Upper lobe of right lung (tissue), 1 donor: Measurements from ENCODE around the gene CMTM8. TPM values are rescaled to one million over a fixed set of nuclear protein-coding genes. Genes with fewer than 3 reads are reported as not detected.

ENCODE experiments used
- ATAC-seq: fragments of 200-7000 bp; cut with Tn5 transposase; one replicate; pipeline ENCODE4 v1.9.1; 2020; ENCODE audit warnings: mild to moderate bottlenecking, moderate library complexity
- DNase-seq: peaks from one replicate; pipeline ENCODE4 v3.0.0-alpha.2; 2020
- H3K27ac ChIP-seq: fragments of 200-600 bp; one replicate; pipeline ENCODE4 v1.8.0; 2022
- H3K27me3 ChIP-seq: fragments of 200-600 bp; one replicate; pipeline ENCODE4 v1.8.0; 2022; ENCODE audit warnings: mild to moderate bottlenecking
- H3K36me3 ChIP-seq: fragments of 200-600 bp; one replicate; pipeline ENCODE4 v1.8.0; 2022
- H3K4me1 ChIP-seq: fragments of 200-600 bp; one replicate; pipeline ENCODE4 v1.8.0; 2022
- H3K4me3 ChIP-seq: fragments of 200-600 bp; one replicate; pipeline ENCODE4 v1.8.0; 2022; ENCODE audit warnings: mild to moderate bottlenecking
- H3K9me3 ChIP-seq: fragments of 200-600 bp; one replicate; pipeline ENCODE4 v1.8.0; 2022
- CTCF ChIP-seq: fragments of 200-600 bp; IDR thresholded peaks from one replicate; pipeline ENCODE4 v1.8.0; 2022; ENCODE audit warnings: antibody characterized with exemption
- intact Hi-C: fragments of 100-400 bp; cut with DNase I; formaldehyde crosslinking; loops from one replicate; pipeline ENCODE4 v1.11.0; 2022
- total RNA-seq: library from RNA; stranded (reverse); fragmentation: NEBNext Ultra II Directional; extraction: Animal tissue kit (Norgen Biotek cat#: 25700); gene quantifications from one replicate; pipeline ENCODE4 v1.2.1, GENCODE V29; 2021
- donor health status: DM: no; HTN: yes; CAD: no; lungs with severe emphysema.

Gene CMTM8
- total RNA-seq, 1 donor from 2014 or later = 24.9 TPM

- TF ChIP-seq CTCF = no peak
- Histone ChIP-seq H3K4me1 (peaks cover 9% of the 10 kb centered on the region), H3K27me3 (no peaks in the 10 kb centered on the region), H3K27ac (no peak overlapping the region), H3K9me3 (no peaks in the 10 kb centered on the region), H3K4me3 (no peak overlapping the region), H3K36me3 (no peaks in the 10 kb centered on the region)
- ATAC-seq (no peak), DNase-seq (no peak)
- intact Hi-C loops = no loop called here
These were observed 43.2 kb downstream of the CMTM8 start for GRCh38 chr3:32281570-32282106.

GRCh38 chr3:32282578-32283154, 44.2 kb downstream of the CMTM8 start:
- DNase-seq = no peak
- Histone ChIP-seq H3K27ac (no peak overlapping the region), H3K4me3 (no peak overlapping the region), H3K4me1 (peaks cover 5% of the 10 kb centered on the region), H3K27me3 (no peaks in the 10 kb centered on the region), H3K9me3 (no peaks in the 10 kb centered on the region), H3K36me3 (no peaks in the 10 kb centered on the region)
- no peak for ATAC-seq
- no peak for TF ChIP-seq CTCF
- intact Hi-C loops = no loop called here

GRCh38 chr3:32283304-32283703, 44.8 kb downstream of the CMTM8 start:
- TF ChIP-seq CTCF = no peak
- intact Hi-C loops = no loop called here
- Histone ChIP-seq H3K27ac (no peak overlapping the region), H3K4me1 (peaks cover 5% of the 10 kb centered on the region), H3K27me3 (no peaks in the 10 kb centered on the region), H3K9me3 (no peaks in the 10 kb centered on the region), H3K36me3 (no peaks in the 10 kb centered on the region), H3K4me3 (no peak overlapping the region)
- ATAC-seq = peak; percentile 52
- DNase-seq = no peak

GRCh38 chr3:32284443-32285212, 46.1 kb downstream of the CMTM8 start:
- H3K27me3 ChIP-seq = no peaks in the 10 kb centered on the region
- H3K4me3 ChIP-seq = no peak overlapping the region
- H3K9me3 ChIP-seq = no peaks in the 10 kb centered on the region
- DNase-seq (no peak), ATAC-seq (peak; percentile 55)
- no peak for TF ChIP-seq CTCF
- intact Hi-C loops = no loop called here
- H3K36me3 ChIP-seq = no peaks in the 10 kb centered on the region
- H3K4me1 ChIP-seq = peaks cover 5% of the 10 kb centered on the region
- no peak overlapping the region for H3K27ac ChIP-seq

GRCh38 chr3:32285891-32286290, 47.4 kb downstream of the CMTM8 start:
- no peak for TF ChIP-seq CTCF
- intact Hi-C loops = no loop called here
- ATAC-seq (peak; percentile 43), DNase-seq (no peak)
- no peak overlapping the region for H3K4me3 ChIP-seq
- H3K27me3 ChIP-seq = no peaks in the 10 kb centered on the region
- no peaks in the 10 kb centered on the region for H3K36me3 ChIP-seq
- no peak overlapping the region for H3K27ac ChIP-seq
- peaks cover 5% of the 10 kb centered on the region for H3K4me1 ChIP-seq
- no peaks in the 10 kb centered on the region for H3K9me3 ChIP-seq
